ENCODE measurements around the gene GFPT1.

GFPT1 gene

GRCh38 chr2:69348781-69349180, 38.2 kb downstream of the GFPT1 start:
- H3K4me3 ChIP-seq (ENCODE audit: low read depth, low read length) = no peak overlapping the region
- no peak for TF ChIP-seq CTCF (IDR thresholded peaks at IDR 0.05; ENCODE audit: low read depth, low read length)

- no peak for TF ChIP-seq CTCF (IDR thresholded peaks at IDR 0.05; ENCODE audit: low read depth, low read length)
- no peak overlapping the region for H3K4me3 ChIP-seq (ENCODE audit: low read depth, low read length)
Observed at GRCh38 chr2:69345434-69345833, 41.6 kb downstream of the GFPT1 start.

- no peak overlapping the region for H3K4me3 ChIP-seq (ENCODE audit: low read depth, low read length)
- no peak for TF ChIP-seq CTCF (IDR thresholded peaks at IDR 0.05; ENCODE audit: low read depth, low read length)
Observed at GRCh38 chr2:69344305-69344704, 42.7 kb downstream of the GFPT1 start.

- no peak for TF ChIP-seq CTCF (IDR thresholded peaks at IDR 0.05; ENCODE audit: low read depth, low read length)
- H3K4me3 ChIP-seq (ENCODE audit: low read depth, low read length) = no peak overlapping the region
Observed at GRCh38 chr2:69340101-69340775, 46.8 kb downstream of the GFPT1 start.

GRCh38 chr2:69335311-69335710, 51.7 kb downstream of the GFPT1 start:
- TF ChIP-seq CTCF (IDR thresholded peaks at IDR 0.05; ENCODE audit: low read depth, low read length) = no peak
- no peak overlapping the region for H3K4me3 ChIP-seq (ENCODE audit: low read depth, low read length)

- no peak overlapping the region for H3K4me3 ChIP-seq (ENCODE audit: low read depth, low read length)
- TF ChIP-seq CTCF (IDR thresholded peaks at IDR 0.05; ENCODE audit: low read depth, low read length) = no peak
Observed at GRCh38 chr2:69333352-69333751, 53.7 kb downstream of the GFPT1 start.

- no peak overlapping the region for H3K4me3 ChIP-seq (ENCODE audit: low read depth, low read length)
- no peak for TF ChIP-seq CTCF (IDR thresholded peaks at IDR 0.05; ENCODE audit: low read depth, low read length)
Observed at GRCh38 chr2:69330781-69331180, 56.2 kb downstream of the GFPT1 start.
